Hindlimb muscle (tissue), 1 donor: ENCODE data around the gene FIBCD1. TPM values are rescaled to one million over a fixed set of nuclear protein-coding genes. Genes with fewer than 3 reads are reported as not detected.

Experiments
- DNase-seq: peaks from one replicate; pipeline ENCODE4 v3.0.0-alpha.2; 2013
- polyA plus RNA-seq: library from polyadenylated mRNA; unstranded; fragments of 120-200 nt; gene quantifications from one replicate; pipeline ENCODE4 v1.2.1, GENCODE V29; 2013; ENCODE audit not compliant: insufficient read length

FIBCD1 gene
- polyA plus RNA-seq, 1 donor: not detected

DNA sequence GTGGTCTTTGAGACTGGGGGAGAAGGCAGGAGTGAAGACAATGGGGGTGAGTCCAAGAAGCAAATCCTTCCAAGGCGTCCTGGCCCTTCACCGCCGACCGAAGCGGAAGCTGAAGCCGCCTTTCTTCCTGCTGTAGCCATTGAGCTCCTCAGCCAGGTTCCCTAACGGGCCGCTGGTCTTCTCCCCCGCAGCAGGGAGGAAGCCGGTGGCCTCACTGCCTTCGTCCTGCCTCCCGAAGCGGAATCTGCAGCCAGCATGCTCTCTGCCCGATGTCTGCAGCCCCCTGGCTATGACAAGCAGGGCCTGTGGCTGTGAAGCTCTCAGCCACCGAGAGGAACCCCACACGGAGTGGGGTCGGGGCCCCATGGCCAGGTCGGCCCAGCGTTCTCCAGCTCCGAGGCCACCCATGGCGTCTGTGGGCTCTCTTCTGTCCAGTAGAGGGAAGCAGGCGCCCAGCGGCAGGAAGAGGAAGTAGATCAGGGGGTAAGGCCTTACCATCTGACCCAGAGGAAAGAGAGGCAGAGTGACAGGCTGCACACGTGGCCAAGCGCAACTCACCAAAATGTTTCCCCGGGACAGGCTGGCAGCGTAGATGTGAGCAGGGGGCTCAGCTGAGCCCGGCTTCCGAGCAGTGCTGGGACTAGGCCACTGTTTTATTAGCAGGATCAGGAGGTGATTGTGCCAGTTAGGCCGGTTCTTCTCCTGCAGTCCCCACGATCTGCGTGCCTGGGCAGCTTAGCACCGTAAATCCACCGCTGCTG is 45.5 kb downstream of the FIBCD1 start:
- DNase-seq: no peak

DNA sequence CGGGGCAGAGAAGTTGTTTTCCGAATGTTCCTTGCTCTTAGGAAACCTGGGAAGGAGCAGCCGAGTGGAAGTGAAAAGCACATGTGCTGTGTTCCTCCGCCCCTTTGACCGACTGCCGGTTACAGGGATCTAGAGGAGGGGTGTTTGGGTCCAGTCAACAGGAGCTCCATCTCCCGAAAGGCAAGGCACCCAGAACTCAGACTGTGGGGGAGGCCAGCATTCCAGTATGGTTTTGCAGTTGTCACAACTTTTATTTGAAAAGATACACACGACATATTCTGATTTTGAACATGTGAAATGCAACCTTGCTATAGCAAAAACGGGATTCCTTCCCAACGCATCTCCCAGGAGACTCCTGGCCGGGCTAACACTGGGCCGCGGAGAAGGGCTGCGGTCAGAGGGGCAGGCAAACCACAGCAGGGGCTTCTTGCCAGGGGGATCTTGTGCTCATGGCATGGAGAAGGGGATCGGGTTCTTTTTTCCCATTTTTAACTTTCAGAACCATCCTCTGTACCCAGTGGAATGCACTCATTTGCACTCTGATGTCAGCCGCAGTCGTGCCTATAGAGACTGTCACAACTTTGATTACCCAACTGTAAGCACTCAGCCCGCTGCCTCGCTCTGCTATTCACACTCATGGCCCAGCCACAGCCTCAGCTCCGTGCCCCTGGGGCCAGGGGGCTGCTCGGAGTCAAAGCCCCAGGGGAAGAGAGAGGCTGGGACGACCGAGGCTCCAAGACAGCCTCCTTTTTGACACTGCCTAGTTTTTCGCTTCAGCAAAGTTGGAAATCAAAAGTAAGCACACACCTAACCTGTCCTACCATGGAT is 46.4 kb downstream of the FIBCD1 start:
- DNase-seq: no peak

DNA sequence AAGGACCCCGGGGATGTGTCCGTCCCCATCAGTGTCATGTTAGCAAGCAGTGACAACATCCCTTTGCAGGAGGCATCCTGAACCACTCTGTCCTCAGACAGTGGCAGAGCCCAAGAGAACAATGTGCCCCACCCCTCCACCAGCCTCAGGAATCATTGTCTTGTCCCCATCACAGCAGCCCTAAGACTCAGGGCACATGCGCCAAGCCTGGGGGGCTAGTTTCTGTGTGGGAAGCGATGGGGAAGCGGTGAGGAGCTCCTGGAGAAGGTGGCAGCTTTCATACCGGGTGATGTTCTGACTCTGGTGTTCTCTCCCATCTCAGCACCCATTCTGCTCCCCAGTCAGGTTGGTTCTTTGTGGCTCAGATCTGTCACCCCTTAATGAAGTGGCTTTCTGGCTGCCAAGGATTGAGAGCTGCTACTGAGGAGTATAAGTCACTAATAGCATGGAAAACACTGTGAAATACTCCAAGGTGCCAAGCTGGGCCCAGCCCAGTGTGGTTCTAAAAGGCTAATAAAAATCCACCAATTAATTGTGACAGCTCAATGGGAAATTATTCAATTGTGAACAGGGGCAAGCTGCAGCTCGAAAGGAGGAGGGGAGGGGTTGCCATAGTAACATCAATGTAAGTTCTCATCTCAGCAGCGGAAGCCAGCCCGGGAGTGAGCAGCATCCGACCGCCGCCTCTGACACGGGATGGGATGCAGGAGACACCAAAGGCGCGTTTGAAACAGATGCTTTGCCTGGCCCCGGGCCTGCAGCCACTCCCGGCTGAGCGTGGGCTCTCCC is 47.2 kb downstream of the FIBCD1 start:
- DNase-seq: no peak

DNA sequence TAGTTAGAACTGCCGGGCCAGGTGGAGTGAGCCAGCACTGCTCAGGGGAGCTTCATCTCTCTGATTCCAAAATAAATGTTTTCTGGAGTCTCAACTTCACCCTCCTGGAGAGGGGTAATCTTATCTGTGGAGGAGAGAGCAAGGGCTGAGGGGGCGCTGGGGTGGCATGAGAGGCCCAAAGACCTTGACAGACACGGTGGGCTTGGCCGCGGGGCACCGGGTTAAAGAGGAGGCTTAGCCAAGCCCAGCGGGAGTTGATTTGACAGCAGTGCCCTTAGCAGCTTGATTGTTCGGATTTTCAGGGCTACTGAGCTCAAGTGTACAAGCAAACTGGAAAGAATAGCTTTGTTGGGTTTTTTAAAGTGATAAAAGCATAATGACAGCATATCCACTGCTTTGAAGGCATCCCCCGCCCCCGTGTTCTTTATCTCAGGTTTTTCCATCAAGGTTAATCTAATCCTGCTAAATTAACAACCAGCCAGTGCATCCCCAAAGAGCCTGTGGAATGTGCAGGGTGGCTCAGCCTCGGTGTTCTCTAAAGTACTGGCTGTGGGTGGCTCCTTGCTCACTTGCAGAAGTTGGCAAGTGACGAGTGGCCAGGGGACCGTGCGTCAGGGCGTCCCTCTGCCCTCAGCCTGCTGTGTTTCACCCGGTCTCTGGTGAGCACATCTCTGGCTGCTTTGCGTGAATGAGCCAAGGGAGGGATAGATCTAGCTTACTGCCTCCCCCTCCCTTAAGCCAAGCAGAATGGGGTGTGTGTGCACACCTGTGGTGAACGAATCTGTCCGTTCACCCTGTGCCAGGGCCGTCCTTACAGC is 48.0 kb downstream of the FIBCD1 start:
- DNase-seq: no peak

DNA sequence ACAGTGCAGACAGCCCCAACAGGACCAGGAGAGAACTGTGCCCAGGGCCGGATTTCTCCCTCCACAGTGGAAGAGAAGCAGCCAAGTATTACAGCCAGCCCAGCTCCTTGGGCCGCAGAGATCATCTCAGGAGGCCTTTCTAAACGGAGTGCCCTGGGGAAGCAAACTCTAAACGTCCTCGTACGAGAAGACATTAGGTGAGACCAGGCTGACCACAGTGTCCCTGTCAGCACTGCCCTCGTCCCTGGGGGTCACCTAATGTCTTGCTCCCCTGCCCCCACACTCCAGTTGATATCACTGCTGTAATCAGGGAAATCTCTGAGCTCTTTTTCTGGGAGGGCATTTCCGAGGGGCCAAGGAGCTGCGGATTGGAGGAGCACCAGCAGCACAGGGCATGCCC is 48.9 kb downstream of the FIBCD1 start:
- no peak for DNase-seq

DNA sequence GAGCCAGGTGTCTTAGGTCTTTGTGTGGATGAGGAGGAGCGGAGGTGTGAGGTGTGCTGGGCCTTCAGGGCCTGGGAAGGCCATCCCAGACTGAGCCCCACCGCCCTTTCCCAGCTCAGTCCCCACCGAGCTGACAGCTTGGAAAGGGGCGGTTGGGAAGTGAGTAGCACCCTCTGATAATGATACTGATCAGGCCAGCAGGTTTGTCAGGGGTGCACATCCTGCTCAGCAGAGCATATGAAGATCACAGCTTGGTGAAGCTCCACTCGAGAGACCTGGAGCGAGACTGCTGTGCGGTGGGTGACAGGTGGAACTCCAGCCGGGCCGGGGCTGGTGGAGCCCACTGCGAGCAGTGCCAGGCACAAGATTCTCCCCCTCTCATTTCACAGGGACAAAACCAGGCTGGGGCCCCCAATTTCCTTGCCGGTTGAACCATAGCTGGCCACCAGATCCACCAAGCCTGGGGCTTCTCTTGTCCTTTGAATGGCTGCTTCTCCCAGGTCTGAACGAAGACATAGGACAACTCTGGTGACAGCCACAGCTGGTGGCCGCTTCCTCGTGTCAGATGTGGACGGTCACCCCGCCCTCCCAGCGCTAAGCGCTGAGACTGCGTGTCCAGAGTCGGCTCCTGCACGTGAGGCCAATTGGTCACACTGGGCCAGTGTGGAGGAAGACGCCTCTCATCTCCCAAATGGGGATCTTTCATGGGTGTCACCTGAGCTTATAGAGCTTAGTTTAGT is 50.7 kb downstream of the FIBCD1 start:
- no peak for DNase-seq

DNA sequence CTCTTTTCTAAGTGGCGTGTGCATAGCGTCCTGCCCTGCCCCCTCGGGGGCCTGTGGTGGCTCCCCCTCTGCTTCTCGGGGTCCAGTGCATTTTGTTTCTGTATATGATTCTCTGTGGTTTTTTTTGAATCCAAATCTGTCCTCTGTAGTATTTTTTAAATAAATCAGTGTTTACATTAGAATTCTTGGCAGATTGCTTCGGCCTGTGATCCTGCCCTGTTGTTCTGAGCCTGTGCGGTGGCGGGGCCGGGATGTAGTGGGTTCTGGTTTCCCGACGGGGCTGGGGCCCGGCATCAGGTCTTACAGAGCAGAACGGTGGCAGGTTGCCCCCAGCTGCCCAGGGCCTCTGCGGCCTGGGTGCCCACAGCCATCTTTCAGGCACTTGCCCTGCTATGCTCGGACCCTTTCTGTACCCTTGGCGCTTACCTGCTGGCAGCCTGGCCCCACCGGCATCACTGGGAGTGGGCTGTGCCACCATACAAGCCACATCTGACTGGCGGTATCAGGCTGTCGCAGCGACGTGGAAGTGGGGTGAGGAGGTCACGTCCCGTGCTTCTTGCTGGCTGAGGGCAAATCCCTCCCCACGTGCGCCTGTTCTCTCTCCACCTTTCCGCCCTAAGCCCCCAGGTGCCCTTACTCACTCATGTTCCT is 51.4 kb downstream of the FIBCD1 start:
- DNase-seq: no peak

DNA sequence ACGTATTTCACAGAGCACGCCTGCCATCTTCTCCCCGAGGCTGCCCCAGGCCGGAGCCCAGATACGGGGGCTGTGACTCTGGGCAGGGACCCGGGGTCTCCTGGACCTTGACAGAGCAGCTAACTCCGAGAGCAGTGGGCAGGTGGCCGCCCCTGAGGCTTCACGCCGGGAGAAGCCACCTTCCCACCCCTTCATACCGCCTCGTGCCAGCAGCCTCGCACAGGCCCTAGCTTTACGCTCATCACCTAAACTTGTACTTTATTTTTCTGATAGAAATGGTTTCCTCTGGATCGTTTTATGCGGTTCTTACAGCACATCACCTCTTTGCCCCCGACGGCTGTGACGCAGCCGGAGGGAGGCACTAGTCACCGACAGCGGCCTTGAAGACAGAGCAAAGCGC is 52.1 kb downstream of the FIBCD1 start:
- no peak for DNase-seq

DNA sequence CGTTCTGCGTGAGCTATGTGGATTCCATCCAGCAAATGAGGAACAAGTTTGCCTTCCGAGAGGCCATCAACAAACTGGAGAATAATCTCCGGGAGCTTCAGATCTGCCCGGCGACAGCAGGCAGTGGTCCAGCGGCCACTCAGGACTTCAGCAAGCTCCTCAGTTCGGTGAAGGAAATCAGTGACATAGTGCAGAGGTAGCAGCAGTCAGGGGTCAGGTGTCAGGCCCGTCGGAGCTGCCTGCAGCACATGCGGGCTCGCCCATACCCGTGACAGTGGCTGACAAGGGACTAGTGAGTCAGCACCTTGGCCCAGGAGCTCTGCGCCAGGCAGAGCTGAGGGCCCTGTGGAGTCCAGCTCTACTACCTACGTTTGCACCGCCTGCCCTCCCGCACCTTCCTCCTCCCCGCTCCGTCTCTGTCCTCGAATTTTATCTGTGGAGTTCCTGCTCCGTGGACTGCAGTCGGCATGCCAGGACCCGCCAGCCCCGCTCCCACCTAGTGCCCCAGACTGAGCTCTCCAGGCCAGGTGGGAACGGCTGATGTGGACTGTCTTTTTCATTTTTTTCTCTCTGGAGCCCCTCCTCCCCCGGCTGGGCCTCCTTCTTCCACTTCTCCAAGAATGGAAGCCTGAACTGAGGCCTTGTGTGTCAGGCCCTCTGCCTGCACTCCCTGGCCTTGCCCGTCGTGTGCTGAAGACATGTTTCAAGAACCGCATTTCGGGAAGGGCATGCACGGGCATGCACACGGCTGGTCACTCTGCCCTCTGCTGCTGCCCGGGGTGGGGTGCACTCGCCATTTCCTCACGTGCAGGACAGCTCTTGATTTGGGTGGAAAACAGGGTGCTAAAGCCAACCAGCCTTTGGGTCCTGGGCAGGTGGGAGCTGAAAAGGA is 53.3 kb downstream of the FIBCD1 start:
- no peak for DNase-seq

DNA sequence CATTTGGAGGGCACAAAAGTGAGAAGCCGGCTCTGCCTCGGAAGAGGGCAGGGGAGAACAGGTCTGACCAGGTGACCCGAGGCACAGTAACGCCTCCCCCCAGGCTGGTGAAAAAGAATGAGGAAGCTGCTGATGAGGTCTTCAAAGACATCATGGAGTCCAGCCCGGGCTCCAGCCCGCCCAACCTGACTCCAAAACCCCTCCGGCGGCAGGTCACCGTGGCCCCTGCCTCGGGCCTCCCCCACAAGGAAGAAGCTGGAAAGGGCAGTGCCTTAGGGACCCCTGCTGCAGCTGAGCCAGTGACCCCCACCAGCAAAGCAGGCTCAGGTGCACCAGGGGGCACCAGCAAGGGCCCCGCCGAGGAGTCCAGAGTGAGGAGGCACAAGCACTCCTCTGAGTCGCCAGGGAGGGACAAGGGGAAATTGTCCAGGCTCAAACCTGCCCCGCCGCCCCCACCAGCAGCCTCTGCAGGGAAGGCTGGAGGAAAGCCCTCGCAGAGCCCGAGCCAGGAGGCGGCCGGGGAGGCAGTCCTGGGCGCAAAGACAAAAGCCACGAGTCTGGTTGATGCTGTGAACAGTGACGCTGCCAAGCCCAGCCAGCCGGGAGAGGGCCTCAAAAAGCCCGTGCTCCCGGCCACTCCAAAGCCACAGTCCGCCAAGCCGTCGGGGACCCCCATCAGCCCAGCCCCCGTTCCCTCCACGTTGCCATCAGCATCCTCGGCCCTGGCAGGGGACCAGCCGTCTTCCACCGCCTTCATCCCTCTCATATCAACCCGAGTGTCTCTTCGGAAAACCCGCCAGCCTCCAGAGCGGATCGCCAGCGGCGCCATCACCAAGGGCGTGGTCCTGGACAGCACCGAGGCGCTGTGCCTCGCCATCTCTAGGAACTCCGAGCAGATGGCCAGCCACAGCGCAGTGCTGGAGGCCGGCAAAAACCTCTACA is 54.2 kb downstream of the FIBCD1 start:
- no peak for DNase-seq

DNA sequence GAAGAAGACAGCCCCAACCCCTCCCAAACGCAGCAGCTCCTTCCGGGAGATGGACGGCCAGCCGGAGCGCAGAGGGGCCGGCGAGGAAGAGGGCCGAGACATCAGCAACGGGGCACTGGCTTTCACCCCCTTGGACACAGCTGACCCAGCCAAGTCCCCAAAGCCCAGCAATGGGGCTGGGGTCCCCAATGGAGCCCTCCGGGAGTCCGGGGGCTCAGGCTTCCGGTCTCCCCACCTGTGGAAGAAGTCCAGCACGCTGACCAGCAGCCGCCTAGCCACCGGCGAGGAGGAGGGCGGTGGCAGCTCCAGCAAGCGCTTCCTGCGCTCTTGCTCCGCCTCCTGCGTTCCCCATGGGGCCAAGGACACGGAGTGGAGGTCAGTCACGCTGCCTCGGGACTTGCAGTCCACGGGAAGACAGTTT is 54.9 kb downstream of the FIBCD1 start:
- DNase-seq: no peak

DNA sequence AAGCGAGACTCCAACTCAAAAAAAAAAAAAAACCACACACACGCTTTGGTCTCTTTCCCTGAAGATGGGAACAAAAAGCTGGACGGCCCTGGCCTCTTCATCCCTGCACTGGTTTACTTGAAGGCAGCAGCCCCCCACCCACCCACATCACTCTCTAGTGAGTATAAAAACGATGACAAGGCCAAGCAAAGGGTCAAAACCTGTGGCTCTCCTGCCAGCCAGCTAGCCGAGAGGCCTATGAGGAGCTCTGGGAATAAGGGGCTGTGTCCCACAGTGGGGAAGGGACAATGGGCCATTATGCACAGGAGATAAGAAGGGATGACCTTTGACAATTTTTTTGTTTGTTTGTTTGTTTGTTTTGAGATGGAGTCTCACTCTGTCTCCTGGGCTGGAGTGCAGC is 55.6 kb downstream of the FIBCD1 start:
- no peak for DNase-seq

DNA sequence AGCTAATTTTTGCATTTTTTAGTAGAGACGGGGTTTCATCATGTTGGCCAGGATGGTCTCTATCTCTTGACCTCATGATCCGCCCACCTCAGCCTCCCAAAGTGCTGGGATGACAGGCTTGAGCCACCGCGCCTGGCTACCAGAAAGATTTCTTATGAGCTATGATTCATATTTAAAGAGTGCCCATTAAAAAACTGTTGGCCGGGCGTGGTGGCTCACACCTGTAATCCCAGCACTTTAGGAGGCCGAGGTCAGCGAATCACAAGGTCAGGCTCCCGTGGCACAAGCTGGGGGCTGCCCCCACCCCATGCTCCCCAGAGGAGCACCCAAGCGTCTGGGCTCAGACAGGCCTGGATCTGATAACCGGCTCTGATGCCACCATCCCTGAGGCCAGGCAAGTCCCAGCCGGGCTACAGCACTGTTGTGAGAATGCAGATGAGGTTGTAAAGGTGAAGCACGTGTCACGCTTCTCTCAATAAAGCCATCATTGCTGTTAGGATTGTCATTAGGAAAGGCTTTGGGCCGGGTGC is 56.3 kb downstream of the FIBCD1 start:
- no peak for DNase-seq

DNA sequence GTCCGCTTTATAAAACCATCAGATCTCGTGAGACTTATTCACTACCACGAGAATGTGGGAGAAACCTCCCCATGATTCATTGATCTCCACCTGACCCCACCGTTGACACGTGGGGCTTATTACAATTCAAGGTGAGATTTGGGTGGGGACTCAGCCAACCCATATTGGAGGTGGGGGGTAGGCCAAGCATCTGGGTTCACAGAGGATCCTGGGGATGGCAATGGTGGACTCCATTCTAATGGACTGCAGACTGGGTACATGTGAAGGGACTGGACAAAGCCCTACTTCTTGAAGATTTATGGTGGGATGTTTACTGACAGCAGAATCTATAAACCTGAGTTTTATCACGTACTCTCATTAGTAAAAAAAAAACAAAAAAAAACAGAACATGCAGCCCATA is 57.5 kb downstream of the FIBCD1 start:
- no peak for DNase-seq

DNA sequence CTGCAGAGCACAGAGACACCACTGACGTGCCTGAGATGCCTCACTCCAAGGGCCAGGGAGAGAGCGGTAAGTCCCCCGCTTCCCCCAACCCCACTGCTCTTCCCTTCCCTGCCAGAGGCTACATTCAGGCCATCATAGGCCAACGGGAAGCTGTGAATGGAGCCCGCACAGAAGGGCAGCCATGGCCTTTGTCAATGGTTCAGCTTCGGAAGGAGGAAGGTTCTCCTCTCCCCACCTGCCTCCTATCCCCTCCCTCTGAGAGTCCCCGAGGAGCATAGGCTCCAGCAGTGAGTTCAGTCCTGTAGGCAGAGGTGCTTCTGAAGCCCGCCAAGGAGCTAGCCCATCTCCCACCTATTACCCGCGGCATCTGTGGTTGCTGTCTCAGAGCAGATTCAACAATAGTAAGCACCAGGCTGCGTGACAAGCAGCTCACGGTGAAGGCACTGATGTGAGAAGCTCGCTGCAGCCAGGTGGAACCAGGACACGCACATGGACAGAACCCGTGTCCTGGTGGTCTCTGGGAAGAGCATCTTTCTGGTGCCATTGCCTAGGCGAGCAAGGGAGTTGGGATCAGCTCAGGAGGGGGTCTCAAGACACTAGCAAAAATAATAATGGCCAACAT is 58.3 kb downstream of the FIBCD1 start:
- no peak for DNase-seq

DNA sequence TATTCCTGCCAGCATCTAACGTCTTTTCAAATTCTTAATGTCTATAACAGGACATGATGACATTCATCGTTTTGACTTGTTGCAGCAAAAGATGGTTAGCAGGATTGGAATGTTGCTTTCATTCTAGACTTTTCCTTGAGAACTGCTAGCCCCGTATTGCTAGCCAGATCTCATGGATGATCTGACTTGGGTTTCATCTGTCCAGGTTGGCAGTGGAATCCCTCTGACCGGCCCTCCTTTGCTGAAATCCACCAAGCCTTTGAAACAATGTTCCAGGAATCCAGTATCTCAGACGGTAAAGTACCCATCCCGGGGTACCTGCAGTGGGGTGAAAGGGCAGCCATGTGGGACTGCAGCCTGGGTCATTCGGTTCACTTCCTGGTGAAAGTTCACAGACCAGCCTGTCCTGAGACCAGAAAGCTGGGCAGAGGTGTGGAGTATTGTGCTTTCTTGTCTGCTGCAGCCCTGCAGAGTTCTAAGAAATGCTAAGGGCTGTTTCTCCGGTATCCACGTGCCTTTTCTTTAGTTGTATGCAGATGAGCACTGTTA is 59.1 kb downstream of the FIBCD1 start:
- DNase-seq: no peak

DNA sequence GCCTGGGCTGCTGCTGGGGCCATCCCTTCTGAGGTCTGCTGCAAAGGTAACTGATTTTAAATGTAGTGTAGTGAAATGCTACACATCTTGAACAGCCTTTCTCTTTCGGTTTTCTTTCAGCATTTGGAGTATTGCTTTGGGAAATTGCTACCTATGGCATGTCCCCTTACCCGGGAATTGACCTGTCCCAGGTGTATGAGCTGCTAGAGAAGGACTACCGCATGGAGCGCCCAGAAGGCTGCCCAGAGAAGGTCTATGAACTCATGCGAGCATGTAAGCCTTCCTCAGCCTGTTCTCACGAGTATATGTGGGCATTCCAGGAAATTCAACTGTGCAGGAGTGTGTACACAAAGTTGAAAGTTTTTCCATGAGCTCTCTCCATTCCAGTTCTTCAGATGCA is 60.8 kb downstream of the FIBCD1 start:
- no peak for DNase-seq

DNA sequence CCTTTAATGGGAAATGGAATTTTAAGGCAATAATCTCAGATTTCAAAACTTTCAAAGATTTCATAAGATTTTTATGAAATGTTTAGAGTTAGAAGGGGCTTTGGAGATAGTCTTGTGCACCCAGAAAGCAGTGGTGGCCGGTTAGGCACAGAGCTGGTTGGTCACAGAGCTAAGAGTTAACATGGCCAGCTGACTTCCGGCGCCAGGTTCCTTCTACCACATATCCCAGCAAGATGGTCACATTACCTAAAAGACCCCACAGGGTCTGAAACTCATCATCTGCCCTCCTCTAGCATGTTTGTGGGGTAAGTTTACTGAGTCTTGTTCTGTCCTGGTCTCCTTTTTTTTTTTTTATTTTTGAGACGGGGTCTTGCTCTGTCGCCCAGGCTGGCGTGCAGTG is 61.7 kb downstream of the FIBCD1 start:
- no peak for DNase-seq
